ENCODE measurements around the gene SAXO1.

DNA sequence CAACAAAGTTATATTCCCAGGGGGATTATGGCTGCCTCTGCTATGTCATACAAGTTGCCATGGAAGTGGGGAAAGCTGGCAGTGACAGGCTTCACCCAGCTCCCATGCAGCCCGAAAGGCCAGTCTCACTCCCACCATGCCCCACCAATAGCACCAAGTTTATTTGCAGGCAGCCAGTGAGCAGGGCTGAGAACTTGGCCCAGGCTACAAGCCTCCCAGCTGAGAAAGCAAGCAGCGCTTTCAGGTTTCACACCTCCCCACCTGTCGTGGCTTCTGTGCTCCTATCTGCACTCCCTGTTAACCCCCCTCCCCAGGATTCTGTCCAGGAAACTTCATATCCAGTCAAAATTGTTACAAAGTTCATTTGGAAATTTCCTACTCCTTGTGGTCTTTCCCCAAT is 155.0 kb downstream of the SAXO1 start:
- TF ChIP-seq SIN3A (IDR thresholded peaks at IDR 0.05; ENCODE audit: borderline replicate concordance, insufficient read depth, low read length), result no peak
- no peak for TF ChIP-seq POLR2AphosphoS5 (IDR thresholded peaks at IDR 0.05; ENCODE audit: low read depth, low read length)
- no peak for TF ChIP-seq TAF1 (IDR thresholded peaks at IDR 0.05; ENCODE audit: borderline replicate concordance, insufficient read depth, low read length)
- no peak for TF ChIP-seq REST (IDR thresholded peaks at IDR 0.05; ENCODE audit: insufficient read depth in 1 of 2, low read depth in 2 of 2, low read length in 2 of 2)
